Lung microvascular endothelial cell (primary cell): Measurements from ENCODE around the gene PARD3B. TPM values are rescaled to one million over a fixed set of nuclear protein-coding genes. Genes with fewer than 3 reads are reported as not detected.
A peak's percentile ranks its signal among the peaks of the same experiment; 100 is the strongest.

Experiments used
- DNase-seq, 2 donors: peaks; one replicate each; pipeline versions ENCODE4 v3.0.0 to v3.0.0-alpha.2; 2010; ENCODE audit warnings: low read depth in 2 of 2
- total RNA-seq: library from RNA; depleted of rRNA; stranded (reverse); fragments of >200 nt; gene quantifications from 2 replicates; pipeline ENCODE4 v1.2.1, GENCODE V29; 2014

The PARD3B gene
- total RNA-seq, 1 donor from 2014 or later, result 10.9 TPM

DNA sequence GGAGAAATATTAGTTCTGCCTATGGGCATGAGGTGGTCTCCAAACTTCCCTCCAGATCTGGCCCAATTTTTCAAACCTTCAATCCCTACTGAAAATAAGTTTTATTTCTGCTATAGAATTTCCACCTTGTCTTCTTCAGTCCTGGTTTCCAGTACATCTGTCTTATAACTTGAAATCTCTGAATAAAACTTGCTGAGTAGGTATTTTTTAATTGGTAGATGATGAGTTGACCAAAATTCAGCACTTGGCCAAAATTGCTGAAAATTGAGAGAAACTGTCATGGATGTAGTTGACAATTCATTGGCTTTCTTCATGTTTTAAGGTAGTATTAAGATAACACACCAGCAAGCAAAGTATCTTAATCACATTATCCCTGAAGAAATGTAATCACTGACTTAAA is 206.2 kb downstream of the PARD3B start:
- no peak for DNase-seq

DNA sequence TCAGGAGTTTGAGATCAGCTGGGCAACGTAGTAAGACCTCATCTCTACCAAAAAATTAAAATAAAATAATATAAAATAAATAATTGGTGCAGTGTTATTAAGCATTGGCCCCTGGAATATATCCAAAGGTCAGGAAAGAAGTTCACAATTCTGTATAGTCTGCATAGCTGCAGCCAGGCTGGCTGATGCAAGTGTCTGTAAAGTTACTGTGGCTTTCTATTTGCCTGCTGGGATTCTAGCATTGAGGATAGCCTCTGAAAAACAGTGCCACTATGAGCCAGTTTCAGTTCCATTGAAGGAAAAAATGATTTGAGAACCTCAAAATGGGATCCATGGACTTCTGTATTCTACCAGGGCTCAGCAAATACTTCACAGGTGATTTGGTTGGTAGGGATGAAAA is 208.6 kb downstream of the PARD3B start:
- no peak for DNase-seq

DNA sequence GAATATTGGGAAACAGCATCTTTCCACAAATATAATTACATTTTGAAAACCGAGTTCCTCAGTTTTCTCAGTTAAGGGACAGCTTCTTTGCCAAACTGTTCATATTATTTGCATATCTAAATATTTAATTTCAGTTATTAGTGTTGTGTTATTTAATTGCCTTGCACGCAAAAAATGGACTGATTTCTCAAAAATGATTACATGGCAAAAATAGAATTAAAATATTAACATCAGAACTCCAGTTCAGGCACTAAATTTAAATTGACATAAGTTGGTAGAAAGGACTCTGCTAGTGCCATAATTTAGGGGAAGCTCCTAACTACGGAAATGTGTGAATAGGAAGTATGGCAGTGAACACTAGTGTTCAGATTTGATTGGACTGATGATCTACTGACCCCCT is 209.6 kb downstream of the PARD3B start:
- no peak for DNase-seq

DNA sequence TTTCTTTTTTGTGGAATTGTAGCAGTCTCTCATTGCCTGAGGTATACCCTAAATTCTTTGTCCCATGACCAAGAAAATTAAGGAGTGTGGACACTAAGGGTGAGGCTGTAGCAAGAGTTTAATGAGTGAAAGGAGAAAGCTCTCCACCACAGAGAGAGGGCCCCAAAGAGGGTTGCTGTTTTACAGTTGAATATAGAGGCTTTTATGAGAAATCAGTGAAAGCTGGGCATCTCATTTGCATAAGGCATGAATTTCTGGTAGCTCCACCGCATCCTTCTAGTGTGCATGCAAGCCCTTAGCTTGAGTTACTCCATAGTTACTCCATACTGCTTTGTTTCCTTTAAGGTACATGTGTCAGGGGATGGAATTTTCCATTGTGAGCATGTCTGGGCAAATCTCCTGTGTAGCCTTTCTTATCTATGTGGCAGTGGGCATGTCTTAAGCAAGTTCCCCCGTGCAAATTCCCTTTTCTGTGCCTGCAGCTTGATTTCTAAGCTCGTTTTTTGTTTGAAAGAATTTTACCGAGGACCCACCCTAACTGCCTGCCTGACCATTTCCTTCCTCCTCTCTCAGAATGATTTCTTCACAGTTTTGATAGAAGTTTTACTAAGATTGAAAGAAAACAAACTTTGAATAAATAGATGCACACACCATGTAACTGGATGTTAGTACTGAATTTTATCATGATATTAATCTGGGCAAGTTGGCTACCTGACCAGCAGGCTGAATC is 218.9 kb downstream of the PARD3B start:
- no peak for DNase-seq

DNA sequence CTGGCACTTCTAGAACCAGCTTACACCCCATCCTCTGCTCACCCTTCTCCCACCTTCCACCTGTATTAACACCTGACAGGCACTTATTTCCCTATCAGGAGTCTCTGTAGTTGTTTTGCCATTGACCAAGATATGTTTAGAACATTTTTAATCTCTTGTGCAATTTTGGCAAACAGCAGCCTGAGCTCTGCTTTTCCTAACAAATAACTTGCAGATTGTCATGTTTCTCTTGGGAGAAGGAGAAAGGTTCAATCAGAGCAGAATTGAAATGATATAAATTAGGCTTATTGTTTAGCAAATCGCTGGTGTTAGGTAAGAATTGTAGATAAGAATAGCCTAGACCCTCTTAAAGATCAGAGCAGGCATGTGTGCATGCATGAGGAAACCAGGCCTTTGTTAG is 225.5 kb downstream of the PARD3B start:
- no peak for DNase-seq

DNA sequence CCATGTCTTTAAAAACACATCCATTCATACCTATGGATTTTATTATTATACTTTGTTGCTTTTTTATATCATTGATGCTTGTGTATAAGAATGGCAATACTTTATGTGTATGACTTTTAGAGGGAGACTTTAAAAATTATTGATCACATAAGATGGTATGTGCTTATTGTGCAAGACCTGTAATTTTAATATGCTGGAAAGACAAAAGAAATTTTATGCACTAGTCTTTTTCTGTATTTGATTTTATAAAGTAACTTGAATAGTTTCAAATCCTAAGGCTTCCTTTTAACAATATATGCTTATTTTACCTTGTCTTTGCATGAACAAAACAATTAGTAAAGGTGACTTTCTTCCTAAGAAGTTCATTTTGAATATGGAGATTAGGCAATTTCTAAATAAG is 226.4 kb downstream of the PARD3B start:
- no peak for DNase-seq

DNA sequence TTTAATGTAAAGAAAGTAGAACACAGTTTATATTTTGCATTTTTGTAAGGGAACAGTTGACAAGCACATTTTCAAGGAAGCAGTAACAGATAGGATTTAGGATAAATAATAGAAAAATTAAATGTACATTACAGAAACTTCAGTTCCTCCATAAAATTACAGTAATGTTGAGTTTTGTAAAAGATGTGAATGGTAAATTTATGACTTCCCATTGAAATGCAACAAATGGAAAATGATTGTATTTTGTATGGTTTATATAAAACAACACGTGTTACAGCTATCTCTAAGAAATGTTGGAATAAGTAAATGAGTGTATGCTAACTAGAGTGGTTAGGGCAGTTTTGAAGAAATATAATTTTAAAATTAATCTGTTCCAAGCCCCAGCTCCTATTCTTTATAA is 227.3 kb downstream of the PARD3B start:
- DNase-seq, result no peak

DNA sequence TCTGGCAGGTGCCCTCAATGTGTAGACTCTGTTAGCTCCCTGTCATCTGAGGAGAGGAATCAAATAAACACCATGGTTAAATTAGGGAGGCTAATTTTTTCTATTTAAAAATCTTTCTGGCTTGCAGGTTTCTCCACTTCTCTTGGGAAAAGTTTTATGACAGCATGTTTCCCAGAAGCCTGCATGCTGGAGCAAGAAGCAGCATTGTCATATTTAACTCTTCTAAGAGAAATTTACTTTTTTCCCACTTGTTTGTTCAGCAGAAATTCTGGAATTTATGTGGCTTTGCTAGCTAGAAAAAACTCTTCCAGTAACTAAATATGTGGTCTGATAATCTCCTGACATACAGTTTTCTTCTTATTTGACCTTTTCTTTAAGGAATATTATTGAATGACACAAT is 230.5 kb downstream of the PARD3B start:
- no peak for DNase-seq

DNA sequence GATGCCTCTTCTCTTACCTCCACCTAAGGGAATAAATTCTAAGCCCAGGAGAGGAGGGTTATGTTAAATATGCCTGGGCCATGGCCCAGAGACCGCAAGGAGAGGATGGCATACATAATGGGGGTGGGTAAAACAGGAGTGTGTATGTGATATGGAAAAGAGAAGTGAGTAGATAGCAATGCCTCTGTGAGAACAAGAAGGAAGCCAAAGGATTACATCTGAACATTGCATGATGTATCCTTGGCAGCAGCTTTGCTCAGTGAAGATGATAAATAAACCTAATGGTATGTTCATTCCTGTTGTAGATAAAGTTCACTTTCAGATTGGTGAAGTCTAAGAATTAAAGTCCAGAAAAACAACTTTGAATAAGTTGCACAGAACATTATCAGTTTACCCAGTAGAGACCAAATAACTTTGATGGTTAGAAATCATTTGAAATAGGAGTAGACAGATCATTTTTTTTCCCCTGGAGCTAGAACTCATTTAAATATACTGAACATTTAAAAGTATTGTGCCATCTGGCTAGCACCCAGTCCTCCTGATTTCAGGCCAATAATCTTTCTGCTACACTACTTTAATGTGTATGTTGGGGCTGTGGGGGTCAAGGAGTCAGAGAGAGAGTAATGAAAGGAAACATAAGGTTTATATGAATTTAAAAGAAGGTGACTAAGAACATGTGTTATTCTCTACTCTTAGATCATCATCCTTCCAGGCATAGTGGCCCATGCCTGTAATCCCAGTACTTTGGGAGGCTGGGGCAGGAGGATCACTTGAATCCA is 231.7 kb downstream of the PARD3B start:
- no peak for DNase-seq

DNA sequence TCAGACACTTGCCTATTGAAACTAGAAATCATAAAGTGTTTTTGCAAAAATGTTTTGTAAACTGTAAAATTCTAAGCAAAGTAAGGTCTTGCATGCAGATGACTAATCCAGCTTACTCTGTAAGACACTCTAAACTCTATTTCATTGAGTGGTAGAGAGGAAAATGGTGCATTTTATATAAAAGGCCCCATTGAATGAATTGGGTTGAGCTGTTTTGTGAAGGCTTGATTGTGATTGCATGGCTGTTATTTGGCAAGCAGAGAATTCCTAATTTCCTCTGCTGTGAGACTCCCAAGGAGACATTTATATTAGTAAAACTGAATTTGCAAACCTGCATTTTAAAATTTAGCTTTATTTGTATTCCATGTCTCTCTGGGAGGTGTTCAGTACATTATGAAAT is 234.5 kb downstream of the PARD3B start:
- no peak for DNase-seq

DNA sequence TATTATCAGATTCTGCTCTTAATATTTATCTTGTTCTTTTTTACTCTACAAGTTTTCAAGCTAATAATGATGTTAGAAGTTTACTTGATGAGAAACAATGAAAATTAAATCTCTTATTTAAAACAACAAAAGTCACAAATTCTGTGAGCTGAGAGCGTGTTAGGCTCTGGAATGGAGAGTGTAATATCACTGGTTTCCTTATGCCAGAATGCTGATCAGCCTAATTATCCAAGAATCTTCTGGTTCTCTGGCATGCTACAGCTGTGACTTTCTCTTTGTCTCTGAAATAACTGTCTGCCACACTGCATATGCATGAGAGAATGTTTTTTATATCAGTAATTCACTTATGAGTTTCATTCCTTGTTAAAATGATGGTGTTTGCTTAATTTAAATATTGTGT is 236.7 kb downstream of the PARD3B start:
- DNase-seq, result no peak

DNA sequence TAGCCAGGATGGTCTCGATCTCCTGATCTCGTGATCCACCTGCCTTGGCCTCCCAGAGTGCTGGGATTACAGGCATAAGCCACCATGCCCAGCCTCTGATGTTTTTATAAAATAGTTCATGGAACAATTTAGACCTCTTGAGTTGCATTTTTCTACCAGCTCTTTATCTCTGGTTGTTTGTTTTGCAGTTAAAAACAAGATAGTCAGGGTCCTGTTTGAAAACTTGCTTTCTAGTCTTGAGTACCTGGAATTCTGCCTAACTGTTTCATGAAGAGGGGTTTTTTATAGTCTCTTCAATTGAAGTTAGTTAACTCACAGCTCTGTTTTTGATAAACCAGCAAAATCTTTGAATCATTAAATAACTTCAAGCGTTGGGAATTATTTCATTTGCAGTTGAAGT is 244.8 kb downstream of the PARD3B start:
- no peak for DNase-seq

DNA sequence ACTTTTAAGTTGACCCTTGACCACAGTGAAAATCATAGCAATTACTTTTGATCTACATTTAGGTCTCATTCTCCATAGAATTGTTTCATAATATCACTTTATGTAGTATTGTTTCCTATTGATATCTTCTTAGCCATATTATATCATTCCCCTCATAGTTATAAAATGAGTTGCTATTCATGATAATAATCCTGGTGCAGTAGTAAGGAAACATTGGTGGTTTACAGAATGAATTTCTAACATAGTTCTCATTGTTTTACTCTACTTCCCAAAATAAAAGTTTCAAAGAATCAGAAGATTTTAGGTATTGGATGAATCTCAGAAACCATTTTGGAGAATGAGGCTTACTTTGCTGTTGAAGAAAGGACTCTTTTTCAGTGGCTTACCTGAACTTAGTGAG is 246.0 kb downstream of the PARD3B start:
- no peak for DNase-seq

DNA sequence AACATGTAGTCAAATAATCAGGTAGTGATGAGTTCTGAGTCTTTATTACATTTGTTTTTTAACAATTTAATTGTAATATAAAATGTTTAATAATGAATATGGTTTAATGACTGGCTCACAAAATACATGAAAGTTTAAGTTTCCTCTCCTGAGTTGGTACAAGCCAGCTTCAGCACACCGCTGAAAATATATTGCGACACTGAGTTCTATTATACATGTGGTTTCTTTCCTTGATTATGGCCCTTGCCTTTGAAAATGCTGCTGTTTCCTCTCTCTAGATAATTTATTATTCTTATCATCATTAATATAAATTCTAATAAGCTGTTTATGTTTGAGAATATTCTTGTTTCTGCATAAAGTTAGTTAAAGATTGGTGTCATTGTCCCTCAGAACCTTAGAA is 249.3 kb downstream of the PARD3B start:
- DNase-seq, result peak; percentile 1 to 3

DNA sequence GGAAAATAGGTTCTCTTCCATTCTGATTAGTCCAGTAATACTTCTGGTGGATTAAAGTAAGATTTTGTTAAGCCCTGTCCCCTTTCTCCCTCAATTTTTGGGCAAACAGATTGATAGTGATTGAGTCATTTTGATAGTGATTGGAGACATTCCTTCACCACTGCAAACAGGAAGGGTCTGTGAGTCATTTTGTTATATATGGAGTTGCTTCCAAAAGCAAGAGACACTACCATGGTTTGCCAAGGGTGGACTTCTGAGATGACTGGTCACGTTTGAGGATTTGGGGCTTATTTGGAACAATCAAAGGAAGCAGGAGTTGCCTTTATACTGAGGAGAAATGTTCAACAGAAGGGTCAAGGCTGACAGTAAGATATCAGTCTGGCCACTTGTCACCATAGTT is 249.9 kb downstream of the PARD3B start:
- peak; percentile 51 to 86 for DNase-seq

DNA sequence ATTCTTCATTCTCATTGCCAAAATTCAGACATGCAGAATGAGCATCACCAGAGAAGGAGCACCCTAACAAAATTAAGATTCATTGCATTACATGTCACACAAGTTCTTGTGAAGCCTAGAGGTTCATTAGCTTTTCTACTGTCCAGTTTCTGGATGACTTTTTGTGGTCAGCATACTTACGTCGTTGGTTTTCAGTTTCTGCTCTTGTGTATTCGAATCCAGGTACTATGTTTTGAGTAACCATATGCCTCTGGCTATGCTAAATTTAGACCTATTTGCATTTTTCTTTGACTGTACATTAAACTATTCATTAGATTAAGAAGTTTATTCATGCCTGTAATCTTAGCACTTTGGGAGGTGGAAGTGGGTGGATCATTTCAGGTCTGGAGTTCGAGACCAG is 251.3 kb downstream of the PARD3B start:
- no peak for DNase-seq

DNA sequence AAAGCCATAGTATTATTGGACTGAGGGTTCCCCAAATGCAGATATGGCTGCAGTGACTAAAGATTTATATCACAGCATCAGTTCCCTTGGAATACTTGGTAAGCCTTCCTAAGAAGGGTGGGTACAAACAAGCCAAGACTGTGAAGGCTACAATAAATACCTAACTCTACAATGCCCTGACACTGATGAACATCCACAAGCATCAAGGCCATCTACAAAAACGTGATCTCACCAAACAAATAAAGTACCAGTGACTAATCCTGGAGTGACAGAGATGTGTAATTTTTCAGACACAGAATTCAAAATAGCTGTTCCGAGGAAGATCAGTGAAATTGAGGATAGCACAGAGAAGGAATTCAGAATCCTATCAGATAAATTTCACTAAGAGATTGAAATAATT is 254.5 kb downstream of the PARD3B start:
- no peak for DNase-seq

DNA sequence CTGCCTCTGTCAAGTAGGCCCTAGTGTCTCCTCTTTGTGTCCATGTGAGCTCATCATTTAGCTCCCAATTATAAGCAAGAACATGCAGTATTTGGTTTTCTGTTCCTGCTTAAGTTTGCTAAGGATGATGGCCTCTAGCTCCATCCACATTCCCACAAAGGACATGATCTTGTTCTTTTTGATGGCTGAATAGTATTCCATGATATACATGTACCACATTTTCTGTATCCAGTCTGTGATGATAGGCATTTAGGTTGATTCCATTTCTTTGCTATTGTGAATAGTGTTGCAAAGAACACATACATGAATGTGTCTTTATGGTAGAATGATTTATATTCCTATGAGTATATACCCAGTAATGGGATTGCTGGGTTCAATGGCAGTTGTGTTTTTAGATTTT is 263.2 kb downstream of the PARD3B start:
- no peak for DNase-seq

DNA sequence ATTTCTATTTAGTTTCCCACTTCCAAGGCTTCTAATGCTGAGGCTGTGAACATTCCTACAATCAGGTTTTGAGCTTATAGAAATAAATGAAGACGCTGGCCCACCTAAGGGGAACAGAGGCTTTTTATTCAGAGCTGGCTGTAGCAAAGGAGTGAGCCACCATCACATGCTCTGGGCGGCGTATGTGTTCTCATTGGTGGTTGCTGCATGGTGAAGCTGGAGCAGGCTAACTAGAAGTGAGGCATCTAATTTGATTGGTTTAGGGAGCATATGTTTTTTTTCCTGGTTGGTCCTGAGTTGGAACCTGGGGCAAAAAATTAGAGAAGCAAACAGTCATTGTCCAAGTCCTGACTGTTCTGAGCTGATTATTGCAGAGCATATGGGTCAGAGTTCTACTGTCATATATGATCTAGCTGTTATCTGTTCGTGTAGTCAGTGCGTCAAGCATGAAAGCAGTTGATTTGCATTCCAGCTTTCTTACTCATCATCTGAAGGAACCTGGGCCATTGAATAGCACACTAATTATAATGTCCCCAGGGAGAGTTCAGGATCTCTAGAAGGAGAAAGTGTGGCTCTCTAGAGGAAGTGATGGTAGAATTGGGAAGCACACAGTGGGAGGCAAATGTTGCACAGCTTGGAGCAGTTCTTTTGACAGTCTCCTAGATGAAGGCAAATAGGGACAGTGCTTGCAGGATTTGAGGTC is 279.6 kb downstream of the PARD3B start:
- DNase-seq, result no peak

DNA sequence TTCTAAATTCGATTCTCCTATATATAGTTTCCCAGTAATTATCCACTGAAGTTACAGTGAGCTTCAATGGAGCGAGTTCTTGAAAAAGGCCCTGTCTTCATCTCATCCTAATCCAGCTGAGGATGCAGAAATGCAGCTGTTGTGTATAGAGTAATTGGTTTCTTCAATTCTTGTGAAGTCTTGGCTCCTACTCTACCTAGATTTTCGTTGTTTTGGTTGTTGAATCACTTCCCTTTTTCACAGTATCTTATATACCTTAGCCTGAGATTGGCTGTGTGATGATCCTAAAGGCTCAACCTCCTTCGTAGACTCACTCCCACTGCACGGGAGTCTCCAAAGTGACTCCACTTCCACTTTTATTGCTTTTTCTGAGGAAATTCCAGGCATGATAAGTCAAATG is 280.4 kb downstream of the PARD3B start:
- no peak for DNase-seq

DNA sequence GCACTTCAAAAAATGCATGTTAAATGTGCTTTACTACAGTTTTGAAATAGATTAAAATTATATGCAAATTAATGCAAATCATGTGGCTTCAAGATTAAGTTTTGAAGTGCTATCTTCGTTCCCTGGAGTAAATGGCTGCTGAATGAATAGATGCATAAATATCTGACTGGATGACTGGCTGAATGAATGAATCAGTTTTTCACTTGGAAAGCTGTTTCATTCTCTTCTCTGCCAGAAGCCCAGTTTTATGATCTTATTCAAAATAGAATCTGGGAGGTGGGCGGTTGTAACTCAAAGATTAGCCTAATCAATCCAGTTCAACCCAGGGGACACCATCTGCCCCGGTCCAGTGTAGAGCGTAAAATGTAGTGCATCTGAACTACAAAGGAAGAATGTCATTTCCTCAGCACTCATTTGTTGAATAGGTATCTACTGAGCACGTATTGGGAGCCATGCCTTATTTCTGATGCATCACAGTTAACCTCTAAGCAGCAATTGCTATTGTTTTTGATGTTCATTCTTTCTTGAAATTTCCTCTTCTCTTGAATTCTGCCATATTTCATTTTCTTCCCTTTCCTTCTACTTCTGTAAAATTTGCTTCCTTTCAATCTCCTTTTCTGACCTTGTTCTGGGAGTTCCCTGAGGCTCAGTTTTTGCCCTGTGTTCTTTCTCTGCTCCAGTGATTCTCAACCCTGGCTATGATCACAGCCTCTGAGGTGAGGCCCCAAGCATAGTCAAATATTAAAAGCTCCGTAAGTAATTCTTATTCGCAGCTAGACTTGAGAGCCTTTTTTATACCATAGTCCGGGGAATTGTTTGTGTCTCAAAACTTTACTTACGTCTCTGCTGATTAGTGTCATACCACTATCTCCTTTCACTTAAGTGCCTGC is 282.7 kb downstream of the PARD3B start:
- no peak for DNase-seq
